Measurements from ENCODE around the gene FYN.

DNA sequence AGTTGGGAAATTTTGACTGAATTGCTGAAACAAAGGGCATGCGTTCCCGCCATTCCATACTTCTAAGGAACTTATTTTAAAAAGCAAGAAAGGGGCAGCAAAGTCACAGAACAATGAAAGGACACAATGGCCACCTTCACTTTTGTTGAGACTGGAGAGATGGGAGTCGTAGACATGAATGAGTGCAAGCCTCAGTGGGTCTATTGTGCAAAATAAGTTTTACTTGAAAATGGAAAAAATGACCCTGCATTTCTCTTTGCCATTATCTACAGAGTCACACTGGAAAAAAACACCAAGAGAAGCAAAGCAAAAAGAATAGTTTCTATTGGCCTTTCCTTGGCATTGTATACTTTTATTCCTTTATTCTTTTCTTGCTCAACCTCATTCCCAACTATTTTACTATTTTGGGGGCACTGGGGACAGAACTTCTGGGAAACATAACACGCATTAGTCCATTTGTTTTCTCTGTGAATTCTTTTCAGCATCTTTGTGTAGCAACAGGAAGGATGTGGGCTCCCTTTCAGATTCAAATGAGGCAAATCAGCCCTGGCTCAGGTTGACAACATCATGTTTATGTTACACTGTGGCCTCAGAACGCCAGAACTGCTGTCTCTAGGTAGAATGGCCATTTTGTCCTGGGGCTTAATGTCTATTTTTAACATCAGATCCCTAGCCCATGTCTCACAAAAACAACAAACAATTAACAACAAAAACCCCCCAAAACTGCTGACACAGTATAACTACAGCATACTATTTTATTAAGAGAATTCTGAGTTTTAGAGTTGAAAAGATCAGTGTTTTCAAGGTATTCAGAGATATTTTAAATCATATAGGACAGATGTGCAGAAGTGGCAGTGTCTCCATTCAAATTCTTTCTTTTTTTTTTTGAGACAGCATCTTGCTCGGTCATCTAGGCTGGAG, 122.2 kb downstream of the FYN start:
- TF ChIP-seq, protein P1, sequence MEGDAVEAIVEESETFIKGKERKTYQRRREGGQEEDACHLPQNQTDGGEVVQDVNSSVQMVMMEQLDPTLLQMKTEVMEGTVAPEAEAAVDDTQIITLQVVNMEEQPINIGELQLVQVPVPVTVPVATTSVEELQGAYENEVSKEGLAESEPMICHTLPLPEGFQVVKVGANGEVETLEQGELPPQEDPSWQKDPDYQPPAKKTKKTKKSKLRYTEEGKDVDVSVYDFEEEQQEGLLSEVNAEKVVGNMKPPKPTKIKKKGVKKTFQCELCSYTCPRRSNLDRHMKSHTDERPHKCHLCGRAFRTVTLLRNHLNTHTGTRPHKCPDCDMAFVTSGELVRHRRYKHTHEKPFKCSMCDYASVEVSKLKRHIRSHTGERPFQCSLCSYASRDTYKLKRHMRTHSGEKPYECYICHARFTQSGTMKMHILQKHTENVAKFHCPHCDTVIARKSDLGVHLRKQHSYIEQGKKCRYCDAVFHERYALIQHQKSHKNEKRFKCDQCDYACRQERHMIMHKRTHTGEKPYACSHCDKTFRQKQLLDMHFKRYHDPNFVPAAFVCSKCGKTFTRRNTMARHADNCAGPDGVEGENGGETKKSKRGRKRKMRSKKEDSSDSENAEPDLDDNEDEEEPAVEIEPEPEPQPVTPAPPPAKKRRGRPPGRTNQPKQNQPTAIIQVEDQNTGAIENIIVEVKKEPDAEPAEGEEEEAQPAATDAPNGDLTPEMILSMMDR (IDR thresholded peaks at IDR 0.05), result no peak
- TF ChIP-seq EP300 (IDR thresholded peaks at IDR 0.05), result no peak

Measured in esophagus muscularis mucosa (tissue), 3 donors.